ENCODE measurements around the gene LPA.
A peak's percentile ranks its signal among the peaks of the same experiment; 100 is the strongest.
"Not testable (repeated sequence)": the region's sequence is repeated elsewhere in the genome, so short reads cannot be mapped to it uniquely, and the experiment has no call there.

Gene LPA

DNA sequence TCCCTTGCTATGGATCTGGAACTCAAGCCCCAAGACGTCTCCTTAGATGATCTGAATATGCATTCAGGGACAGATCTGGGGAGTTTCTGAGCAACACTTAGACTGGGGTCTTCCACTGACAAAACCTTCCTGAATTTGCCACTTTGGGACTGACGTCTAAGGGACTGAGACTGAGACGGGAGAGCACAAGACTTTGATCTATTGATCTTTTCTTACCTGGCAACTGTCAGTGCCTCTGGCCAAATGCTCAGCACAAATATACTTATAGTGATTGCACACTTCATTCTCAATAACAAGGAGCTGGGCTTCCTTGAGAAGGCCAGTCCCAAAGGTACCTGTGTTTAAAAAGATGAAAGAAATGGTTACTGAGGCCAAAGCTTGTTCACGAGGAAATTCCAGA is 131.8 kb downstream of the LPA start:
- intact Hi-C loops (cut with DNase I) = no loop called here
- no peak for DNase-seq

DNA sequence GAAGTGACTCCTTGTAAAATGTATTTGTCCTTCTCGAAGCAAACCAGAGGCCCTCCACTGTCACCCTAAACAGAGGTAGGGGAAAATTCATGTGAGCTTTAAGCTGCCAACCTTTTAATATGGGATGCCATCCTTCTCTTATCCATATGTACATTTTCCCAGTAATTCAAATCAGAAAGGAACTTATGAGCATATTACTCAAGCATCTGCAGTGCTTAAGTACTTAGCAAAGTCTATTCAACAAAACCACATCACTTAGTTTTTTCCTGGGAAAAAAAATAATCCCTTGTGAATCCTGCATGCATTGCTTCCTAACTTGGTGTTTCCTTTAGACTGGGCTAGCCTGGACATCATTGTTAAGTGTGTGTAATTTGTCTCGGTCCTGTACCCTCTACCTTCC is 132.2 kb downstream of the LPA start:
- no peak for DNase-seq
- intact Hi-C loops (cut with DNase I) = no loop called here

- DNase-seq; intact Hi-C loops (cut with DNase I): not testable (repeated sequence)
These were observed 134.6 kb downstream of the LPA start for GRCh38 chr6:160529524-160529923.

DNA sequence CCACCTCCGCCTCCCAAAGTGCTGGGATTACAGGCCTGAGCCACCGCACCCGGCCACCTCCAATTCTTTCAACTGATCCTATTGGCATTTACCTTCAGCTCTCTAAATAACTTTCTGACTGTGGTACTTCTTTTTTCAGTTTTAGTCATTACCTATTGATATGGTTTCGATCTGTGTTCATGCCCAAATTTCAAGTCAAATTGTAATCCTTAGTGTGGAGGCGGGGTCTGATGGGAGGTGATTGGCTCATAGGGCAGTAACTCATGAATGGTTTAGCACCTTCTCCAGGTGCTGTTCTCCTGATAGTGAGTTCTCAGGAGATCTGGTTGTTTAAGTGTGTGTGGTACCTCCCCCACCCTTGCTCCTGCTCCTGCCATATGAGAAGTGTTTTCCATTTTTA is 140.9 kb downstream of the LPA start:
- intact Hi-C loops (cut with DNase I) = no loop called here
- no peak for DNase-seq

DNA sequence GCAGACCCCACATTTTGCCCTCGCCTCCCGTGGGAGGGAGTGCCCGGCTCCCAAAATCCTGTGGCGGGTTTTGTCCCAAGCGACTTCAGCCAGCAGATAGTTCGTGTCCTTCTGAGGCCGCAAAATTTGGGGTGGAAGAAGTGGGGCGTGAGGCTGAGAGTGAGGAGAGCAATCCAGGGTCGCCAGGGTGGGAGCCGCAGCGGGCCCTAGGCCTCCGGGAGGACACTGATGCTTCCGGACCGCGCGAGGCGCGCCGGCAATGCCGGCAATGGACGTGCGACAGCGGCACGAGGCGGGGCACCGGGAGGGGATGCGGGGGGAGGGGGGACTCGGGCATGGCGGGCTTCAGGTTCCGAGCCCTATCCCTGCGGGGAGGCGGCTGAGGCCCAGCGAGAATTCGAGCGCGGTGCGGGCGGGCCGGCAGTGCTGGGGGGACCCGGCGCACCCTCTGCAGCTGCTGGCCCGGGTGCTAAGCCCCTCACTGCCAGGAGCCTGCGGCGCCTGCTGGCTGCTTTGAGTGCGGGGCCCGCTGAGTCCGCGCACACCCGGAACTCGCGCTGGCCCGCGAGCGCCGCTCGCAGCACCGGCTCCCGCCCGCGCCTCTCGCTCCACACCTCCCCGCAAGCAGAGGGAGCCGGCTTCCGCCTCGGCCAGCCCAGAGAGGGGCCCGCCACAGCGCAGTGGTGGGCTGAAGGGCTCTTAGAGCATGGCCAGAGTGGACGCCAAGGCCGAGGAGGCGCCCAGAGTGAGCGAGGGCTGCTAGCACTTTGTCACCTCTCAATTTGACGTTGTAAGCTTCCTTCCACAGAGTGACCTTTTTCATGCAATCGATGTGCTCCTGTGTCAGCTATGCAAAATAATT is 143.8 kb downstream of the LPA start:
- DNase-seq = peak; percentile 9 to 94 (median 87)
- intact Hi-C loops (cut with DNase I) = no loop called here

DNA sequence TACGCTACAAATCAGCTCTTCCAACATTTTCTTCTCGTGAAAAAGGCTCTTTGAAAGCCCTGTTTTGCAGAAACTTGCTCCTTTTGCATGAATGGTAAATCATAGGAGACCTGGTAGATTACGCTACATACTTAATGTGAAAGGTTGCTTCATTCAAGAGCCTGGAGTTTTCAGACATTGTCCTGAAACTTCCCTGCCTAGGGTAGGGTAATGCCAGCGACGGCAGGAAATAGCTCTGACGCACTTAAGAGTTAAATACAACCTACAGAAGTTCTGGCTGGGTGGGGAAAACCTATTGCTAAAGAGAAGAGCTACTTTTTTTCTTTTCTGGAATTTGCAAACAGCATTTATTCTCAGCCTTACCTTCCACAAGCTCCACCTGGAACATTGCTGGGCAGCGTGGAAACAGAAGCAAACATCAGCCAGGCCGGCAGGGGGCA is 144.5 kb downstream of the LPA start:
- intact Hi-C loops (cut with DNase I) = no loop called here

GRCh38 chr6:160519133-160519532 is 144.9 kb downstream of the LPA start:
- DNase-seq = no peak

More for the DNA sequence above, 144.5 kb downstream of the LPA start:
- DNase-seq = peak in 3 of 42 donors; percentile 75 to 93 (median 80)

GRCh38 chr6:160513836-160514235 is 150.2 kb downstream of the LPA start:
- no peak for DNase-seq
- intact Hi-C loops (cut with DNase I) = no loop called here

More at GRCh38 chr6:160519133-160519532, 144.9 kb downstream of the LPA start:
- intact Hi-C loops (cut with DNase I) = no loop called here

GRCh38 chr6:160510976-160511617 is 153.0 kb downstream of the LPA start:
- intact Hi-C loops (cut with DNase I) = no loop called here
- no peak for DNase-seq

GRCh38 chr6:160510199-160510598 is 153.9 kb downstream of the LPA start:
- DNase-seq = no peak
- intact Hi-C loops (cut with DNase I) = no loop called here

DNA sequence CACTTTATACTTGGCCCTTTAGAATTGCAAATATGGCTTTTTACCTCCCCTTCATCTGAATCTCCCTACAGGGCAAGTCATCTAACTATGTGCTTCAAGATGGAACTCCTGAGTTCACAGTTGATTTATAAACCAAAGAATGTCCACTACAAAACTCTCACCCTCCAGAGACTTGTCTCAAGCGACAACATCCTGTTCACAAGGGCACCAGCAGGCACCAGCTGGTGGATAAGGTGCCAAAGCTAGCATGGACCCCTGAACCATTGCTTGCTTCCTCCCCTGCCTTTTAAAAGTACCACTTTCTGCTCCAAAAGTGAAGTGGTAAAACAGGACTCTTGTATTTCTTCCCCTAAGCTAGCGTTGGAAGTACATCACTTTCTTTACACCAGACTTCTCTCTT is 154.5 kb downstream of the LPA start:
- no peak for DNase-seq
- intact Hi-C loops (cut with DNase I) = no loop called here

GRCh38 chr6:160508599-160508998 is 155.5 kb downstream of the LPA start:
- intact Hi-C loops (cut with DNase I) = no loop called here
- DNase-seq = no peak

GRCh38 chr6:160507420-160507819 is 156.7 kb downstream of the LPA start:
- DNase-seq = no peak
- intact Hi-C loops (cut with DNase I) = no loop called here

DNA sequence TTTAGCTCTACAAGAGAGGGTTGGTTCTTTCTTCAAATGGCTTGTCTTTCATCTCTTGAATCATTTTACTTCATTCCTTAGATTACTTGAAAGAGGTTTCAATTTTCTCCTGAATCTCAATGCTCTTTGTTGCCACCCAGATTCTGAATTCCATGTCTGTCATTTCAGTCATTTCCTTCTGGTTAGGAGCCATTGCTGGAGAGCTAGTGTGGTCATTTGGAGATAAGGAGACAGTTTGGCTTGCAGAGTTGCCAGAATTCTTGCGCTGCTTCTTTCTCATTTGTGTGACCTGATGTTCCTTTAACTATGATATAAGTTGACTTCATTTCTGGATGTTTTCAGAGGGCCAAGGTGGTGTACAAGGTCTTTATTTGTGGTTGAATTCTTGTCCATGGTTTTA is 158.1 kb downstream of the LPA start:
- intact Hi-C loops (cut with DNase I) = no loop called here
- DNase-seq = no peak

GRCh38 chr6:160500639-160501038 is 163.4 kb downstream of the LPA start:
- DNase-seq = no peak
- intact Hi-C loops (cut with DNase I) = no loop called here

DNA sequence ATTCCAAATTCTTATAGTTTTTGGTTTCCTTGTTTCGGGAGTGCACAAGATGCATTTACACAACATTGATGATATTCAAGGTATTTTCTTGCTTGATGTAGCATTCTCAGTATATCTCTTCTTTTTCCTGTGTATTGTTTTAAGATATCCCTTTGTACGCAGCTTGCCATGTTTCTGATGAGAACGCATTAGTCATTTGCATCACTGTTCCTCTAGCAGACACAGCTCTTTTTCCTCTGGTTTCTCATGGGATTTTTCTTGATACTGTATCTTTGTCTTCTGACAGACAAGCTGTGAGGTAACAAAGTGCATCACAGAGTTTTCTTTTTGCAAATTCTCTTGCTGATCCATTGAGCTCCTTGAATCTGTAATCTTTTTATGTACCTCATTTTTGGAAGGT is 169.5 kb downstream of the LPA start:
- intact Hi-C loops (cut with DNase I) = no loop called here
- no peak for DNase-seq

GRCh38 chr6:160489091-160489490 is 175.0 kb downstream of the LPA start:
- intact Hi-C loops (cut with DNase I) = no loop called here
- no peak for DNase-seq

GRCh38 chr6:160487116-160487515 is 177.0 kb downstream of the LPA start:
- intact Hi-C loops (cut with DNase I) = no loop called here
- no peak for DNase-seq
